Neural progenitor cell (in vitro differentiated cells): Measurements from ENCODE around the gene IFNK. TPM values are rescaled to one million over a fixed set of nuclear protein-coding genes. Genes with fewer than 3 reads are reported as not detected.

Experiments
- DNase-seq: peaks from one replicate; pipeline ENCODE4 v3.0.0-alpha.2; 2016; ENCODE audit warnings: low spot score
- H2AFZ ChIP-seq: fragments of 200-600 bp; sonication (generic); replicated peaks from 2 replicates; pipeline ENCODE4 v1.6.1; 2016; ENCODE audit warnings: antibody characterized with exemption
- H3F3A ChIP-seq: fragments of 200-600 bp; sonication (generic); 2 replicates; pipeline ENCODE4 v1.6.1; 2016; ENCODE audit warnings: antibody characterized with exemption, low read depth
- H3K27ac ChIP-seq: fragments of 200-600 bp; sonication (generic); 2 replicates; pipeline ENCODE4 v1.5.1; 2016; ENCODE audit warnings: mild to moderate bottlenecking
- H3K27me3 ChIP-seq: fragments of 200-600 bp; sonication (generic); 2 replicates; pipeline ENCODE4 v1.6.1; 2016; ENCODE audit warnings: mild to moderate bottlenecking, moderate library complexity
- H3K36me3 ChIP-seq: fragments of 200-600 bp; sonication (generic); 2 replicates; pipeline ENCODE4 v1.5.1; 2016
- H3K4me1 ChIP-seq: fragments of 200-600 bp; sonication (generic); 2 replicates; pipeline ENCODE4 v1.6.1; 2016; ENCODE audit warnings: mixed run types
- H3K4me2 ChIP-seq: fragments of 200-600 bp; sonication (generic); 2 replicates; pipeline ENCODE4 v1.6.1; 2016
- H3K4me3 ChIP-seq: fragments of 200-600 bp; sonication (generic); 2 replicates; pipeline ENCODE4 v1.5.1; 2016
- H3K79me2 ChIP-seq: fragments of 200-600 bp; sonication (generic); 2 replicates; pipeline ENCODE4 v1.6.1; 2016; ENCODE audit warnings: low read depth
- H3K9ac ChIP-seq: fragments of 200-600 bp; sonication (generic); 2 replicates; pipeline ENCODE4 v1.6.1; 2016
- H3K9me3 ChIP-seq: fragments of 200-600 bp; sonication (generic); 2 replicates; pipeline ENCODE4 v1.5.1; 2016; ENCODE audit warnings: low read depth
- H4K20me1 ChIP-seq: fragments of 200-600 bp; sonication (generic); 2 replicates; pipeline ENCODE4 v1.6.1; 2016; ENCODE audit warnings: low read depth
- H3K27ac Mint-ChIP-seq: 3 replicates; pipeline ENCODE4 v1.8.0; 2021; ENCODE audit warnings: mixed read lengths
- H3K27me3 Mint-ChIP-seq: 2 replicates; pipeline ENCODE4 v1.8.0; 2022; ENCODE audit warnings: low read depth, mild to moderate bottlenecking, inconsistent platforms, moderate library complexity, mixed read lengths; ENCODE audit not compliant: insufficient read depth
- H3K36me3 Mint-ChIP-seq: 3 replicates; pipeline ENCODE4 v1.8.0; 2021; ENCODE audit warnings: mixed read lengths
- H3K4me1 Mint-ChIP-seq: 3 replicates; pipeline ENCODE4 v1.8.0; 2021; ENCODE audit warnings: mixed read lengths
- H3K4me3 Mint-ChIP-seq: 3 replicates; pipeline ENCODE4 v1.8.0; 2021; ENCODE audit warnings: mild to moderate bottlenecking, moderate library complexity, mixed read lengths
- H3K9me3 Mint-ChIP-seq: 3 replicates; pipeline ENCODE4 v1.8.0; 2020; ENCODE audit warnings: mixed read lengths
- EZH2 ChIP-seq: fragments of 200-600 bp; sonication (generic); IDR thresholded peaks from 2 replicates; pipeline ENCODE4 v1.6.1; 2017; ENCODE audit warnings: antibody characterized with exemption, mild to moderate bottlenecking, moderate library complexity
- EZH2phosphoT487 ChIP-seq: fragments of 200-600 bp; sonication (generic); IDR thresholded peaks from 2 replicates; pipeline ENCODE4 v1.6.1; 2017; ENCODE audit warnings: antibody characterized with exemption
- total RNA-seq: library from RNA; depleted of rRNA; stranded (reverse); fragments of >200 nt; gene quantifications from 2 replicates; pipeline ENCODE4 v1.2.3, GENCODE V29; 2015; ENCODE audit warnings: low replicate concordance
- TF ChIP-seq, protein P1 (sequence below): fragments of 200-600 bp; sonication (generic); IDR thresholded peaks from 2 replicates; pipeline ENCODE4 v1.5.1; 2017; ENCODE audit warnings: antibody characterized with exemption, mild to moderate bottlenecking

IFNK gene
- total RNA-seq, 1 donor from 2014 or later = not detected

DNA sequence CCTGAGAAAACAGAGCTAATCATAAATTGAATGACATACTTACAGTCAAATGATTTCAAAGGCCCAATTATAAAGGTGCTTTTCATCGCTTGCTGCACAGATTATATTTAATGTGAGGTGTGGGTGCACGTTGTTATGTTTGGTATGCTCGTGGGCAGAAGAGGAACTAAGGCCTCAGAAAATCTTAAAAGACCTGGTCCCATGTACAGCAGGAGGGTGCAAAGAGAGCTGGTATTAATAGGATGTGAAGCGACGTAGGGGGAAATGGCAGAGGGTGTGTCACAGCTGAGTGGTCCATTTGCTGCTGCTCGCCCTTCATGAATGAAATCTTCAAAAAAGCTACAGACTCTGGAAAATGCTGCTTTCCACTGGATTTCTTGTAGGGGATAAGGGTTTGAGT is 40.5 kb upstream of the IFNK start:
- Mint-ChIP-seq H3K9me3 (peaks cover 14% of the 10 kb centered on the region), H3K4me1 (peaks cover 32% of the 10 kb centered on the region), H3K27me3 (no peaks in the 10 kb centered on the region), H3K27ac (no peak overlapping the region), H3K4me3 (no peak overlapping the region), H3K36me3 (peaks cover 19% of the 10 kb centered on the region)
- Histone ChIP-seq H3F3A (peaks cover 23% of the 10 kb centered on the region), H4K20me1 (no peaks in the 10 kb centered on the region), H2AFZ (no peak overlapping the region), H3K9ac (no peak overlapping the region), H3K27me3 (no peaks in the 10 kb centered on the region), H3K9me3 (peaks cover 10% of the 10 kb centered on the region), H3K4me3 (no peak overlapping the region), H3K36me3 (peaks cover 8% of the 10 kb centered on the region), H3K4me2 (no peak overlapping the region), H3K4me1 (peaks cover 46% of the 10 kb centered on the region), H3K27ac (no peak overlapping the region), H3K79me2 (peaks cover 64% of the 10 kb centered on the region)
- no peak for DNase-seq
- TF ChIP-seq EZH2 = no peak
- no peak for TF ChIP-seq EZH2phosphoT487
- TF ChIP-seq, protein P1, sequence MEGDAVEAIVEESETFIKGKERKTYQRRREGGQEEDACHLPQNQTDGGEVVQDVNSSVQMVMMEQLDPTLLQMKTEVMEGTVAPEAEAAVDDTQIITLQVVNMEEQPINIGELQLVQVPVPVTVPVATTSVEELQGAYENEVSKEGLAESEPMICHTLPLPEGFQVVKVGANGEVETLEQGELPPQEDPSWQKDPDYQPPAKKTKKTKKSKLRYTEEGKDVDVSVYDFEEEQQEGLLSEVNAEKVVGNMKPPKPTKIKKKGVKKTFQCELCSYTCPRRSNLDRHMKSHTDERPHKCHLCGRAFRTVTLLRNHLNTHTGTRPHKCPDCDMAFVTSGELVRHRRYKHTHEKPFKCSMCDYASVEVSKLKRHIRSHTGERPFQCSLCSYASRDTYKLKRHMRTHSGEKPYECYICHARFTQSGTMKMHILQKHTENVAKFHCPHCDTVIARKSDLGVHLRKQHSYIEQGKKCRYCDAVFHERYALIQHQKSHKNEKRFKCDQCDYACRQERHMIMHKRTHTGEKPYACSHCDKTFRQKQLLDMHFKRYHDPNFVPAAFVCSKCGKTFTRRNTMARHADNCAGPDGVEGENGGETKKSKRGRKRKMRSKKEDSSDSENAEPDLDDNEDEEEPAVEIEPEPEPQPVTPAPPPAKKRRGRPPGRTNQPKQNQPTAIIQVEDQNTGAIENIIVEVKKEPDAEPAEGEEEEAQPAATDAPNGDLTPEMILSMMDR = no peak

DNA sequence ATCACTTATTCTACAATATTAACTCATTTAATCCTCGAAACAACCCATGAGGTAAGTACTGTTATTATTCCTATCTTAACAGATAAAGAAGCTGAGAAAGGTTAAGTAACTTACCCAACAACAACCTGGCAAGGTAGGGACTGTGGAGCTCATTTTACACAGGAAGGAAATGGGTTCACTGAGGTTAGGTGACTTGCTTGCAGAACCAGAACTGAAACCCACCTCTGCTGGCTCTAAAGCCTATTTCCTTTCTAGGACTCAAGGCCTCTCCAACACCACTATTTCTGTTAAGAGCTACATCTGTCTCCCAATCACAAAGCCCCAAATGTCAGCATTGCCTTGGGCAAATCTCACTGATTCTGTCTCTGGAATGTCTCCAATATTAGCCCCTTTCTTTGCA is 38.9 kb upstream of the IFNK start:
- no peaks in the 10 kb centered on the region for H3K36me3 ChIP-seq
- peaks cover 39% of the 10 kb centered on the region for H3F3A ChIP-seq
- no peak overlapping the region for H2AFZ ChIP-seq
- H3K4me1 ChIP-seq = peaks cover 62% of the 10 kb centered on the region
- H3K27me3 ChIP-seq = no peaks in the 10 kb centered on the region
- H4K20me1 ChIP-seq = peaks cover 2% of the 10 kb centered on the region
- no peaks in the 10 kb centered on the region for H3K9me3 ChIP-seq
- H3K9ac ChIP-seq = no peak overlapping the region
- no peak overlapping the region for H3K4me2 ChIP-seq
- peaks cover 45% of the 10 kb centered on the region for H3K4me1 Mint-ChIP-seq
- H3K79me2 ChIP-seq = peaks cover 50% of the 10 kb centered on the region
- H3K27ac Mint-ChIP-seq = no peak overlapping the region
- H3K9me3 Mint-ChIP-seq = peaks cover 4% of the 10 kb centered on the region
- no peak for DNase-seq
- H3K4me3 Mint-ChIP-seq = no peak overlapping the region
- no peak overlapping the region for H3K27ac ChIP-seq
- H3K36me3 Mint-ChIP-seq = peaks cover 12% of the 10 kb centered on the region
- TF ChIP-seq EZH2phosphoT487 (no peak), EZH2 (no peak)
- TF ChIP-seq, protein P1 = no peak
- H3K27me3 Mint-ChIP-seq = no peaks in the 10 kb centered on the region
- H3K4me3 ChIP-seq = no peak overlapping the region

DNA sequence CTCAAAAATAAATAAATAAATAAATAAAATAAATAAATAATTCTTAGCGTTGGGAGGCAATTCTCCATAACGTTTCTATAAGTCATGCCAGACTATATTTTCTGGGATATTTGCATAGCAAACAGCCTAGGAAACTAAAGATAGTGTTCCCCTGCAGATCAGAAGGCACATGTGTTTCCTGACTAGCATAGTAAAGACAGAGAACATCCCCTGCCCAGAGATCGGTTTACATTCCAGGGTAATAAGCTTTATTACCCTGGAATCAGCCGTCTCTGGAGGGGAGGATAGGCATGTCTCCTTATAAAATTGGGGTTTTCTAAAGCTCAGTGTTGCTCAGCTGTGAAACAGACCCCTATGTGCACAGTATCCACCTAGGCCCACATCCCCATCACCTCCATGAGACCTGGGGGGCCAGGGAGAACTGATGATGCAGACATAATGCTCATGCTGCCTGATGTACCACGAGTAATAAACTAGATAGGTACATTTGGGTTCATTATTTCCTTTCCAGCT is 36.9 kb upstream of the IFNK start:
- H3K9me3 Mint-ChIP-seq = no peaks in the 10 kb centered on the region

More for the DNA sequence above, 36.9 kb upstream of the IFNK start:
- Histone ChIP-seq H3K9ac (no peak overlapping the region), H3K79me2 (peaks cover 64% of the 10 kb centered on the region), H3K27ac (peak overlapping the region; percentile 96), H3K4me1 (peaks cover 67% of the 10 kb centered on the region), H2AFZ (no peak overlapping the region), H4K20me1 (peaks cover 2% of the 10 kb centered on the region), H3K36me3 (no peaks in the 10 kb centered on the region), H3K4me3 (no peak overlapping the region), H3K9me3 (no peaks in the 10 kb centered on the region), H3K4me2 (peak overlapping the region; percentile 70), H3K27me3 (no peaks in the 10 kb centered on the region), H3F3A (peaks cover 42% of the 10 kb centered on the region)
- Mint-ChIP-seq H3K36me3 (peaks cover 14% of the 10 kb centered on the region), H3K27me3 (no peaks in the 10 kb centered on the region), H3K4me1 (peaks cover 44% of the 10 kb centered on the region), H3K27ac (no peak overlapping the region), H3K4me3 (no peak overlapping the region)
- no peak for TF ChIP-seq EZH2
- TF ChIP-seq, protein P1 = no peak
- TF ChIP-seq EZH2phosphoT487 = no peak
- no peak for DNase-seq
